Peyer's patch (tissue), 4 donors: ENCODE results near the gene TNNT3.

Source experiments
- POLR2A ChIP-seq, 2 donors: fragments of 450-650 bp; IDR thresholded peaks; one replicate each; pipeline ENCODE4 v1.5.1; 2017; ENCODE audit warnings: antibody characterized with exemption in 2 of 2, mild to moderate bottlenecking in 2 of 2, moderate library complexity in 2 of 2
- TF ChIP-seq, protein P1 (sequence below), 6 experiments: fragments of 450-650 bp in 4 of 6; fragments of 200-600 bp in 2 of 6; sonication (generic) in 1 of 6; IDR thresholded peaks; one replicate each; pipeline ENCODE4 v1.5.1; 2017 to 2019; ENCODE audit warnings: antibody characterized with exemption in 6 of 6, mild to moderate bottlenecking in 3 of 6, moderate library complexity in 1 of 6

GRCh38 chr11:1927026-1927847 lies 7.7 kb downstream of the TNNT3 start:
- TF ChIP-seq, protein P1, sequence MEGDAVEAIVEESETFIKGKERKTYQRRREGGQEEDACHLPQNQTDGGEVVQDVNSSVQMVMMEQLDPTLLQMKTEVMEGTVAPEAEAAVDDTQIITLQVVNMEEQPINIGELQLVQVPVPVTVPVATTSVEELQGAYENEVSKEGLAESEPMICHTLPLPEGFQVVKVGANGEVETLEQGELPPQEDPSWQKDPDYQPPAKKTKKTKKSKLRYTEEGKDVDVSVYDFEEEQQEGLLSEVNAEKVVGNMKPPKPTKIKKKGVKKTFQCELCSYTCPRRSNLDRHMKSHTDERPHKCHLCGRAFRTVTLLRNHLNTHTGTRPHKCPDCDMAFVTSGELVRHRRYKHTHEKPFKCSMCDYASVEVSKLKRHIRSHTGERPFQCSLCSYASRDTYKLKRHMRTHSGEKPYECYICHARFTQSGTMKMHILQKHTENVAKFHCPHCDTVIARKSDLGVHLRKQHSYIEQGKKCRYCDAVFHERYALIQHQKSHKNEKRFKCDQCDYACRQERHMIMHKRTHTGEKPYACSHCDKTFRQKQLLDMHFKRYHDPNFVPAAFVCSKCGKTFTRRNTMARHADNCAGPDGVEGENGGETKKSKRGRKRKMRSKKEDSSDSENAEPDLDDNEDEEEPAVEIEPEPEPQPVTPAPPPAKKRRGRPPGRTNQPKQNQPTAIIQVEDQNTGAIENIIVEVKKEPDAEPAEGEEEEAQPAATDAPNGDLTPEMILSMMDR (IDR thresholded peaks at IDR 0.05), result no peak
- TF ChIP-seq POLR2A (IDR thresholded peaks at IDR 0.05), result no peak
